GM11168 (cell line): ENCODE measurements around the gene OXTR.

ENCODE experiments used
- in situ Hi-C: fragments of 300-500 bp; cut with MboI; formaldehyde crosslinking; loops from one replicate; pipeline ENCODE4 v1.12.0; 2022; ENCODE audit warnings: low sequenced_read_pairs; ENCODE audit not compliant: unreplicated experiment

OXTR gene

DNA sequence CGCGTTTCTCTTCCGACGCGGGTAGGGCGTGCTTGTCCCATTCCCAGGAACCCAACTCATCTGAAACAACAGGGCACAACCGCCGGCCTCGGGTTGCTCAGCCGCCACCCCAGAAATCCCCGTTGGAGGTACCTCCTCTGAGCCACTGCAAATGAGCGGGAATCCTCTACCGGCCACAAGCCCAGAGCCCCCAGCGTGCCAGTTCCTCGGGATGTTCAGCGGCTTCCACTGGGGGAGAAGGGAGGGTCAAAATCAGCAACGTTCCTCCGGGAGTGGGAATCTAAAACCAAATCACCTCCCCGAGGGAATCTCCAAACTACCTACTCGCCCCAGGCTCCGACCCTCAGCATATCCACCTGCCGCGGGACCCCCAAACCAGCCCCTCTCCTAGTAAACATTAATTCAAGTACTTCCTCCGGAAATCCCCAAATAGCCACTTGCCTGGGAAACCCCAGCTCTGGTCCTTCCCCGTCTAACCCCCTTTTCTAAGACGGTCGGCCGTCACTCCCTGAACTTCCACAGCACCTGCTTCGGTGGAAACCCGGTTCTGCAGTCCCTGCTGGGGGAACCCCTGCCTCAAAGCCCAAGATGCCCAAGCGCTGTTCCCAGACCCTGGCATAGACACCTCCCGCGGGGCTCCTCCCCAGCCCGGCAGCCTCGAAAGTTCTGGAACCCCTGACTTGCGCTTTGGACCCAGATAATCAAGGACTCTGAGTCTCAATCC is 887 bp downstream of the OXTR start:
- in situ Hi-C loops, result no loop called here

DNA sequence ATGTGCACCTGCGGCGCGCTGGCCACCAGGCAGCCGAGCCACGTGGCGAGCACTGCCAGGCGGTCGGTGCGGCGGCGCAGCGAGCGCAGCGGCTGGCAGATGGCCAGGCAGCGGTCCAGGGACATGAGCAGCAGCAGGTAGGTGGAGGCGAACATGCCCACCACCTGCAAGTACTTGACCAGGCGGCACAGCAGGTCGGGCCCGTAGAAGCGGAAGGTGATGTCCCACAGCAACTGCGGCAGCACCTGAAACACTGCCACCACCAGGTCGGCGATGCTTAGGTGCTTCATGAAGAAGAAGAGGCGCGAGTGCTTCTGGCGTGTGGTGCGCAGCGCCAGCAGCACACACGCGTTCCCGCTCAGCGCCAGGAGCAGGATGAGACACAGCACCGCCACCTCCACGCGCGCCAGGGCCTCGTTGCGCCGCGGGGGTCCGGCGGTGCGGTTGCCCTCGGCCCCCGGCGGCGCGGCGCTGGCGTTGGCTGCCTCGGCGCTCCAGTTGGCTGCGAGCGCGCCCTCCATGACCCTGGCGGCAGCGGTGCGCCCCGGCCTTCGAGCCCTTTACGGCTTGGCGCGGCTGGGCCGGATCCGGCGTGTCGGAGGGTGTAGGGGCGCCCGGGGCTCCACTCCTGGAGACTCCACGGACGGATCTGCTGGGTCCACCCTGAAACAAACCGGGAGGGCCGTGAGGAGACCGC is 1.6 kb downstream of the OXTR start:
- in situ Hi-C loops, result no loop called here

DNA sequence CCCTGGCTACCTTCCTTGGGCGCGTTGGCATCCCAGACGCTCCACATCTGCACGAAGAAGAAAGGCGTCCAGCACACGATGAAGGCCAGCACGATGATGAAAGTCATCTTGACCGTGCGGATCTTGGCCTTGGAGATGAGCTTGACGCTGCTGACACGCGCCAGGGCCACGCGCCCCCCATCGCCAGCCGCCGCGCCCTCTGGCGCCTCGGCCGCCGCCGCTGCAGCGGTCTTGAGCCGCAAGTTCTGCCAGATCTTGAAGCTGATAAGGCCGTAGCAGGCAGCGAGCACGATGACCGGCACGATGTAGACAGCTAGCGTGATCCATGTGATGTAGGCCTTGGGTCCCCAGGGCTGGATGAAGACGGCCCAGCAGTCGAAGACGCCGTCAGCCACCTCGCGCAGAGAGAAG is 2.2 kb downstream of the OXTR start:
- in situ Hi-C loops, result no loop called here

DNA sequence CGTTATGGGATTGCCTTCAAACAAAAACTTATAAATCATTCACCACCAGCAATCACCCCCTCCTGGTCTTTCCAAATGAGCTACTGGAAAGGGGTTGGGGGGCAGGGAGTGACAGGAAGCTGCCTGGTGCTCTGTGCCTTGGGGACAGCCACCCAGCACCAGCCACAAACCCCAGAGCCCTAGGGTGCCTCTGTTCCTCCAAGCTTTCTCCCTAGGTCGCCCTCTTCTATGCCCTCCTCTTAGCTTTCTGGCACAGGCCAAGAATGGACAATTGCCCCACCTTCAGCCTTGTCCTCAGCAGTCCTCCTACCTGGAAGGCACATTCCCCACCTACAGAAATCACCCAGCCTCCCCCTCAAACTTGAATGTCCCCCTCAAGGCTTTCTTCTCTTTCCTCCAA is 3.3 kb downstream of the OXTR start:
- in situ Hi-C loops, result no loop called here

DNA sequence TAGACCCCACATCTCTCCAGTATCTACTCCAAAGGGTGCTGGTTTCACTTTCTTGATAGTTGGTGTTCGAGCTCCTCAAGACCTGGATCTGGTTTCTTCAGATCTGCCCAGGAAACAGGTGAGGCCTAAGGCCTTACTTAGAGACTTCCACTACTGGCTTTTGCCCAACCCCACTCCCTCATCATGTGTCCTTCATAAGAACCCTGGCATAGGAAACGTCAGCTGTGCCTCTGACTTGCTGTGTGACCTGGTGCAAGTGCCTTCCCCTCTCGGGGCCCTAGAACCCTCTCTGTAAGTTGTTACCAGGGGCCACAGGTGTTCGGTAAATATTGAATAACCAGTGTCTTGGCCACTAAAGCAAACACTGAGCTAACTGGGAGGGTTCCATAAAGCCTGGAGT is 3.9 kb downstream of the OXTR start:
- in situ Hi-C loops, result no loop called here

DNA sequence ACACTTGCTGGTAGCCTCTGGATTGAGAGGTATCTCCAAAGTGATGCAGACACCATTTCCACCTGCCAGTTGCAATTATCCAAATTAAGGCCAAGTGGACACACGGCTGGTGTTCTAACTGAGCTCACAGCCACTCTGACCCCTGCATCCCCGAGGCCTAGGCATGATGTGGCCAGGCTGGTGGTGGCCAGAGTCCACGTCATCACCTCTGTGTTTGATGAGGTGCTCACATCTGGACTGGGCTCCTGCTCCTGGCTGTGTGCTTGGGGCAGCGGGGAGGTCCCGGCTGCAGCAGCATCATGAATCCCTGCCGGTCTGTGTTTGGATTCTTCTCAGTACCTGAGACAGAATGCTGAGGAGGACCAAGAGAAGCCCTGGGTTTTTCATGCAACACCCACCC is 4.9 kb downstream of the OXTR start:
- in situ Hi-C loops, result no loop called here

DNA sequence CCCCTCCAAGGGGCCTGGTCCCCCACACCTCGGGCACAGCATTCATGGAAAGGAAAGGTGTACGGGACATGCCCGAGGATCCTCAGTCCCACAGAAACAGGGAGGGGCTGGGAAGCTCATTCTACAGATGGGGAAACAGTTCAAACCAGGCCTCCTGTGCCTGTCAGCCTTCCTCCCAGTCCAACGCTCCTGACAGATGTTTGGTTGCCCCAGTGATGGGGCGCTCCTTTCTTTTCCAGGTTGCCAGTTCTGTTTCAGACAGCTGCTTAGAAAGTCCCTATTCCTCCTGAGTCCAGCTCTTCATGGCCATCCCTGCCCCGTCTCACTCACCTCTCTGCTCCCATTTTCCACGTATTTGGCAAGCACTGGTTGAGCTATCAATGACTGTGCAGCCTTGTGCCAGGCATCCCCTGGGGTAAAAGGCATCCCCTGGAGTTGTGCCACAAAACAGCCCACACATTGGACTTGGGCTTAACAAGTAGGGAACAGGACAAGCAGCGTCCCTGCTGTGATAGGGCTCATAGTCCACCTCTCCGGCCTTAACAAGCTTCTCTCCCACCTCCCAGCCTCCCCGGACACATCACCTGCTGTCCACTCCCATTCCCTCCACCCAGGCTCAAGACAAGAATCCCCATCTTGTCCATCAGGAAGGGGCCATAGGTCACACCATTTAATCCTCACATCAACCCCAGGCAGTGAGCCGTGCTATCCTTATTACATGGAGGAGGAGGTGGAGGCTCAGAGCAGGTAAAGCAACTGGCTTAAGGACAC is 6.6 kb downstream of the OXTR start:
- in situ Hi-C loops, result no loop called here

DNA sequence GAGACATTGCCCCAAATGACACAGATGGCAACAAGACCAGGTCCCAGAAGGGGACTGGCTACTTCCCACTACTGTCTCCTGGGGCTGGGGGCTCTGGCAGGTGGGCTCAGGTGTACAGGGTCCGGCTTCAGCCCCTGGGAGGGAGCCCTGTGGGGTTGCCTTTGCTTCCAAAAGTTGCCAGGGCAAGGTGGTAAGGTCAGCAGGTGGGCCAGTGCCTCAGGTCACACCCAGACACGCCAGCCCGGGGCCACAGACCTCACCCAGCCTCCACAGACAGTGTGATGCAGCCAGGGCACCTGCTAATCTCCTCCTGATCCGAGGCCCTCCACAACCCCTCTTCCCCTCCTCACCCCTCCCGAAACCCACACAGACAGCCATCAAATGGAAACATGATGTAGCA is 7.5 kb downstream of the OXTR start:
- in situ Hi-C loops, result no loop called here

DNA sequence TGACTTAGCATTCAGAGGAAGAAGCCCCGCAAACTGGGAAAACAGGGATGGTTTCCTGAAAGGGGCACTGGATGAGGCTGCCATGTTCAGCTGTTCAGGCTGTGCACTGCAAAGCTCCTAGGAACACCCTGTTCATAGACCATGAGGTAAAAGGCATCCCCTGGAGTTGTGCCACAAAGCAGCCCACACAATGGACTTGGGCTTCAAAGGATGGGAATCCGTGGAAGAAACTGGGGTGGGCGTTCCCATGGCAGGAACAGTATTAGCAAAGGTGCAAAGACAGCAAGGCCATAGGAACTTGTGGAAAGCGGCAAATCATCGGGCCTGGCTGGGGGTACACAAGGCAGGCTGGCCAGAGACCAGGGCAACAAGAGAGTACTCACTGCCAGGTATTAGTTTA is 8.9 kb downstream of the OXTR start:
- in situ Hi-C loops, result no loop called here

DNA sequence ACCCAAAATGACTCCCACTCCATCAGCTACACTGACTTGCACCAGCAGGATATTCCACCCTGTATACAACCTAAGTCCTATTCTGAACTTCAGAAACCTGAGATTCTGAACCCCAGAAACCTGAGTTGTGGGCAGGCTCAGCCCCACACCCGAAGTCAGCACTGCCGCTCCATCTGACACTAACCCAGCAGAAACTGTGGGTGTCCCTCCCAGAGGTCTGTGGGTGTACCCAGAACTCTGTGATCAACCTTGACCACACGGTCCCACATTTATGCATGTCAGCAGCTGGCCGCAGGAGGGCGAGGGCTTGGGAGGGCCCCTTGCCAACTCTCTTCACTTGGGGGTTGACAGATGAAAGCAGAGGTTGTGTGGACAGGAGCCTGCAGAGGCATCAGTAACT is 9.3 kb downstream of the OXTR start:
- in situ Hi-C loops, result no loop called here

DNA sequence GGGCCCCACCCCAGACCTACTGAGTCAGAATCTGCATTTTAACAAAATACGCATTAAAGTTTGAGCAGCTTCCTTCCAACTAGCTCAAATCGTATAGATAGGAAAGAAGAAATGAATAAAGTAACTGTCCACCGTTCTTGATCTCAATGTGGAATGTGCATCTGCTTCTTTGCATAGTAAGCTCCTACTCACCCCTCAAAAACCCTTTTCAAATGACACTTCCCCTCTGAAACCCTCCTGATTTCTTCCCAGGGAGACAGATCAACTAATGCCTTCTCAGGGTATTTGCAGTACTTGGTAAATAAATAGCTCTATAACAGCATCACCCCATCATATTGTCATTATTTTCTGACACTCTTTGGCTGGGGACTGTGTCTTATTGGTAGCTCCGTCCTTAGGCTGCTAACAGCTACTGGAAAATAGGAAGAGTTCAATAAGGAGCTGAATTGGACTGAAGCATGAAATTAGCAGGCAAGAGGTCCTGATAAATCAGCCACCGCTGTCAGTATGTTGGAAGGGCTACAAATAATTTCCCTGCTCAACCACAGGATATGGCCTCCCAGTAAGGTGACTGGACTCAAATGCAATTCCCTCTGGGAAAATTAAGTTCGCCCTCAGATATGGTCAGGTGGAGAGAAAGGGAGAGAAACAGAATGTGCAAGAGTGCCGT is 10.2 kb downstream of the OXTR start:
- in situ Hi-C loops, result no loop called here

DNA sequence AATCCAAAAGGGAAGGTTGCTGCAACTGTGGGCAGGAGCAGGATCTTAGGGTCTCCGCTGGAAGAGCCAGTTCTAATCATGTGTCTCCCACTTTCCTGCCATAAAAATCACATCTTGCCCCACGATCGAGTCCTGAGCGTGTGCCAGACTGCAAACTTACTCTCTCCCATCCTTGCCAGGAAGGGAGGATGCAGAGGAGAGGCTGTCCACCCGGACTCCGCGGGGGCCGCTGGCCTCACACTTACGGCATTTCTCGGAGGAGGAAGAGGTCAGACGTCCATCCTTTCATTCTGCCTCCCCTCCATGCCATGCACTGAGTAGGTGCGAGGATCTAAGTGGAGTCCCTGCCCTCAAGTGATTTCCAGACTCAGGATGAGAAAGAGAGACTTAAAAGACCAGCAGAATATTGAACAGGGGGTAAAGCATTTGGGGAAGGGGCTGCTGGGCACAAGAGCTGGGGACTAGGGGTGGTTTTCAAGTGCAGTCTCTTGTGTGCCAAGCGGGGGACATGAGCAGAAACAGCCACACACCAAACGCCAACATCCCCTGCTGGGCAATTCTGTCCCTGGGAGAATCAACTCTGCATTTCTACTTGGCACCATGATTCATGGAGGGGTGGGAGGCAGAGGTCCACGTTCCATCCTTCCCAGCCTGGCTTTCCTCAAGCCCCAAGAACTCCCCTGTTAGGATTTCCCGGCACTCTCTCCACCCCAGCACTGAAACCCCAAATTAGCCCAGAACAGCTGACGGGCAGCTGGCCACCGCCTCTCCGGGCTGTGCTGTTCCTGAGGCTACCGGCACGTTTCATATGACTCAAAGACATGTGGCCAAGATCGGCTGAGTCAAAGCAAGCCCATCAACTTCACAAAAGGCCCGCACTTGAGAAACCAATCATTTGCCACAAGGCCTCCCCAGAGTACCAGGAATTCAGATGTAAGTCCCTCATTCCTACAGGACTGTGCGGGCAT is 11.6 kb downstream of the OXTR start:
- in situ Hi-C loops, result no loop called here

DNA sequence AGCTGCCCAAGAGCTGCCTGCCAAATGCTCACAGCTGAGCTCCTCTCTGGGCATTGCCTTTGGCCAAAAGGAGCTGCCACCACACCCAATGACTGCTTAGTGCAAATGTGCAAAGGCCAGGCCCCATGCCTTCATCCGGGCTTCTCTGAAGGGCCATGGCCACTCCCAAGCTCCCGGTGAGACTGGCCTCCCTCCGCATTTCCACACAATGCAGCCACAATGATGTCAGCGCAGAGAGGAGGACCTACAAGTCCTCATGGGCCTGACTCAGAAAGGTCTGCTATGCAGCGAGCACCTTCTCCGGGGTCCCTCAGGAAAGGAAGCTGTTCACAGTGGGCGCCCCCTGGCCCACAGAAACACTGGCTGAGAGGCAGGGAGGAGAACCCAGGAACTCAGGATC is 12.7 kb downstream of the OXTR start:
- in situ Hi-C loops, result no loop called here

DNA sequence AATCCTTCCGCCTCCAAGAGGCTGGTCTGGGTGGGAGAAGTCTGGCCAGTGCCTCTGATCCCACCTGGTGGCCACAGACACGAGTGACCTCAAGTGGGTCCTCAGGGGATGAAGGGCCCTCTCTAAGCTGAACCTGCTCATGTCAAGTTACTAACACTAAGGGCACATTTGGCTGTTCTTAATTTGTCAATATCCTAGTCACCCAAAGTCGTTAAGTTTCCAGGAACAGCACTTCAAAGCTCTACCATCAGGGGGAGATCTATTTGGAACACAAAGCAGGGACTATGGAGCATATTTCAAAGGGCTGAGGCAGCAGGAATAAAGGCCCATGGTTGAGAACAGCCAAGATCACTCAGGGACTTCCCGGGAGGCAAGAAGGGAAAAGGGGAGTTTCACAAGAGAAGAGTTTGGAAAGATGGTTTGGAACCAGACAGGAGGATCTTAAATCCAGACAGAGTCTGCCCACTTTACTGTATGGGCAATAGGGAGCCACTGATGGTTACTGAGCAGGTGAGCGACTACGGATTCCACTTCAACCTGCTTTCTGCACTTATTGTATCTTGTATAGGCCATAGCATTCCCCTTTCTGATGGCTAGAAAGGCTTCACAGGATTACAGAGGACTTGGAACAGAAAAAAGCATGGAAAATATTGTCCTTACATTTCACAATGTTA is 13.7 kb downstream of the OXTR start:
- in situ Hi-C loops, result no loop called here

DNA sequence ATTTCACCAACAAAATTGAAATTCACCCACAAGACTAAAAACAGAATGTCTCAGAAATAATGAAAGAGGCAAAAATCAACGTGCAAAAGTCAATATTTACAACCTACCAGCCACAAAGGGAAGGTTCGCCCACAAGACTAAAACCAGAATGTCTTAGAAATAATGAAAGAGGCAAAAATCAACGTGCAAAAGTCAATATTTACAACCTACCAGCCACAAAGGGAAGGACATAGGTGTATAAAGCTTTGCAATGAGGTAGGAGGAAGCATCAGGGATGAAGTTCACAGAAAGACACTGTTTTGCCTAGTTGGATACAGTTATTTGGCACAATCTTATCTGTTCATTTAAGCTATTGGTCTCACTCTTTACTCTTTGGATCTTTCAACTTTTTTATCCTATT is 14.3 kb downstream of the OXTR start:
- in situ Hi-C loops, result no loop called here

DNA sequence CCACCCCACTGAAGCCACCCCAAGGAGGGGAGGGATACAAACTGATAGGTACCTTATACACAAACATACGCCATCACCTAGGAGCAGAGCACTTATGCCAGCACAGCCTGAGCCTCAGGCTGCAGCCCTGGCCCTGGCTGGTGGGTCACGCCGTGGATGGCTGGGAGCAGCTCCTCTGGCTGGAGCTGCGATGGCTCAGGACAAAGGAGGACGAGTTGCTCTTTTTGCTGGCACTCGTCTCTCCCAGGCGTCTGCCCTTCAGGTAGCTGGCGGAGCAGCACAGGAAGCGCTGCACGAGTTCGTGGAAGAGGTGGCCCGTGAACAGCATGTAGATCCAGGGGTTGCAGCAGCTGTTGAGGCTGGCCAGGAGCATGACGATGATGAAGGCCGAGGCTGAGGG is 16.6 kb downstream of the OXTR start:
- in situ Hi-C loops, result no loop called here

DNA sequence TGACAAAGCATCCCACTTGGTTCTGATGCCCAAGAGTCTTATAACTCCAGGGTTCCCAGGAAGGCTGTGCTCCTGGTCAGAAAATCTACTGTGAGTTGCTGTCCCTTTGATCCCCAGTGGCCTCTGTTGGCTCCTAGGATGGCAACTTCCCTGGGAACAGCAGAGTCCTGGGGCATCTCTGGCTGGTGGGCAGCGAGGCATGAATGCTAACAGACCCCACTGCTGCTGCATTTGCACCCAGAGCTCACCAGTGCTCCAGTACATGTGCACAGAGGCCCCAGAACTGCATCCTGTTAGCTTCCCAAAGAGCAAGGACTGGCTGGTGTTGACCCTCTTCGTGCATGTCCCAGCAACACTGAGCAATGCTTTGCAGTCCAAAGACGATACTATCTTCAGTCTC is 20.1 kb downstream of the OXTR start:
- in situ Hi-C loops, result no loop called here

DNA sequence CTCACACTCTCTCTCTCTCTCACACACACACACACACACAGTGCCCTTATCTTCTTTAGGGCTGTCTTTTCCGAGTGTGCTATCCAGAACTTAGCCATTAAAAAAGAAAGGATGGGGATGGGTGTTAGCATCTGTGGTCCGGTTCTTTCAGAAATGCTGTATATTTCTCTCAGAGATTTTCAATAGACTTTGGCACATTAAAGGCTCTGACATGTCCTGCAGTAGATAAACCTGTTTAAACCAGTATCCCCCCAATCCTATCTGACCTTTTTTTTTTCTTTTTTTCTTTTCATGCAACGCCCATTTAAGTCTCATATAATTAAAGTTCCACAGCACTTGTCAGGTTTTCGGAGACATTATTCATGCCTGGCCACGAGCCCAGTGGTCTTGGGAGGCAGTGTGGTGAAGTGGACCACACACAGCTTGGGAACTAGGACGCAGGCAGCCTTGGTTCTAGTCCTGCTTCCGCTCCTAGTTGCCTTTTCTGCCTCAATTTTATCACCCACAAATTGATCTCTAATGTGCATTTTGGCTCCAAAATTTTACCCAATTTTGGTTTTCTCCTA is 22.6 kb downstream of the OXTR start:
- in situ Hi-C loops, result no loop called here
